HepG2 (cell line): ENCODE data around the gene RPS6KC1. TPM values are rescaled to one million over a fixed set of nuclear protein-coding genes. Genes with fewer than 3 reads are reported as not detected.

Experiments used
- polyA plus RNA-seq, 8 experiments: library from polyadenylated mRNA; depleted of rRNA in 3 of 8; stranded (reverse) in 7 of 8; unstranded in 1 of 8; fragments of >200 nt; fragmentation: Illumina TruSeq in 4 of 8; extraction: Trizol in 4 of 8; gene quantifications; 2 replicates each; pipeline versions ENCODE4 v1.2.1 to v1.2.3, GENCODE V29; 2011 to 2016; ENCODE audit warnings: low read depth in 4 of 8, missing spikeins in 1 of 8, mixed read lengths in 1 of 8; ENCODE audit not compliant: insufficient read depth in 1 of 8
- total RNA-seq, 5 experiments: library from RNA; depleted of rRNA; stranded (reverse); fragments of >200 nt; fragmentation: Illumina TruSeq; extraction: Trizol; gene quantifications; 2 replicates each; pipeline ENCODE4 v1.2.3, GENCODE V29; 2016; ENCODE audit warnings: low read depth in 1 of 5
- TF ChIP-seq, protein P1 (sequence below): sonication (generic); formaldehyde crosslinking; IDR thresholded peaks from 2 replicates; pipeline ENCODE4 v1.4.0; 2020; ENCODE audit warnings: mild to moderate bottlenecking, missing genetic modification reagents
- TF ChIP-seq, protein P2 (sequence below): sonication (generic); formaldehyde crosslinking; IDR thresholded peaks from 2 replicates; pipeline ENCODE4 v1.5.0; 2020; ENCODE audit warnings: missing genetic modification reagents
- TF ChIP-seq, protein P3 (sequence below): sonication (generic); formaldehyde crosslinking; IDR thresholded peaks from 2 replicates; pipeline ENCODE4 v1.4.0; 2020; ENCODE audit warnings: missing genetic modification reagents; ENCODE audit errors: not compliant biosample characterization

Gene RPS6KC1
- total and polyA plus RNA-seq, 2 of the 13 experiments (the other 11 are each of a cell fraction or from before 2014, with no cell fraction given) = 11.0 to 25.2 TPM

DNA sequence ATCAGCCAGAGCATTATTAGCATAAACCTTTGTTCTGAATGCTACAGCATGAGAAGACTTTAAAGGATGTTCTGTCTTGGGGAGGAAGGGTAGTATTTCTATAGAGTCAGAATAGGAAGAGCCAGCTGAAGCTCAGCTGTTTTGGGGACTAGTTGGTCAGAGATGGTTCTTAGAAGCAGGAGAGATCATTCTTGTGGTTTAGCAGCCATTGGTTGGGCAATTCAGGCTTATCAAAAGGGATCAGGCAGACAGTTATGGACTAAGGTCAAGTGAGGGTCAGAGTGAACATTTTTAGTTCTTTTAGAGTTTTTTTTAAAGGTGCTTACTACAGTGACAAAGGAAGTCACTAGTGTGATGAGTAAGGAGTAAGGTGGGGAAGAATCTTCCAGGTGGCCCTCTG lies 245.5 kb downstream of the RPS6KC1 start (continued):
- TF ChIP-seq, protein P1, sequence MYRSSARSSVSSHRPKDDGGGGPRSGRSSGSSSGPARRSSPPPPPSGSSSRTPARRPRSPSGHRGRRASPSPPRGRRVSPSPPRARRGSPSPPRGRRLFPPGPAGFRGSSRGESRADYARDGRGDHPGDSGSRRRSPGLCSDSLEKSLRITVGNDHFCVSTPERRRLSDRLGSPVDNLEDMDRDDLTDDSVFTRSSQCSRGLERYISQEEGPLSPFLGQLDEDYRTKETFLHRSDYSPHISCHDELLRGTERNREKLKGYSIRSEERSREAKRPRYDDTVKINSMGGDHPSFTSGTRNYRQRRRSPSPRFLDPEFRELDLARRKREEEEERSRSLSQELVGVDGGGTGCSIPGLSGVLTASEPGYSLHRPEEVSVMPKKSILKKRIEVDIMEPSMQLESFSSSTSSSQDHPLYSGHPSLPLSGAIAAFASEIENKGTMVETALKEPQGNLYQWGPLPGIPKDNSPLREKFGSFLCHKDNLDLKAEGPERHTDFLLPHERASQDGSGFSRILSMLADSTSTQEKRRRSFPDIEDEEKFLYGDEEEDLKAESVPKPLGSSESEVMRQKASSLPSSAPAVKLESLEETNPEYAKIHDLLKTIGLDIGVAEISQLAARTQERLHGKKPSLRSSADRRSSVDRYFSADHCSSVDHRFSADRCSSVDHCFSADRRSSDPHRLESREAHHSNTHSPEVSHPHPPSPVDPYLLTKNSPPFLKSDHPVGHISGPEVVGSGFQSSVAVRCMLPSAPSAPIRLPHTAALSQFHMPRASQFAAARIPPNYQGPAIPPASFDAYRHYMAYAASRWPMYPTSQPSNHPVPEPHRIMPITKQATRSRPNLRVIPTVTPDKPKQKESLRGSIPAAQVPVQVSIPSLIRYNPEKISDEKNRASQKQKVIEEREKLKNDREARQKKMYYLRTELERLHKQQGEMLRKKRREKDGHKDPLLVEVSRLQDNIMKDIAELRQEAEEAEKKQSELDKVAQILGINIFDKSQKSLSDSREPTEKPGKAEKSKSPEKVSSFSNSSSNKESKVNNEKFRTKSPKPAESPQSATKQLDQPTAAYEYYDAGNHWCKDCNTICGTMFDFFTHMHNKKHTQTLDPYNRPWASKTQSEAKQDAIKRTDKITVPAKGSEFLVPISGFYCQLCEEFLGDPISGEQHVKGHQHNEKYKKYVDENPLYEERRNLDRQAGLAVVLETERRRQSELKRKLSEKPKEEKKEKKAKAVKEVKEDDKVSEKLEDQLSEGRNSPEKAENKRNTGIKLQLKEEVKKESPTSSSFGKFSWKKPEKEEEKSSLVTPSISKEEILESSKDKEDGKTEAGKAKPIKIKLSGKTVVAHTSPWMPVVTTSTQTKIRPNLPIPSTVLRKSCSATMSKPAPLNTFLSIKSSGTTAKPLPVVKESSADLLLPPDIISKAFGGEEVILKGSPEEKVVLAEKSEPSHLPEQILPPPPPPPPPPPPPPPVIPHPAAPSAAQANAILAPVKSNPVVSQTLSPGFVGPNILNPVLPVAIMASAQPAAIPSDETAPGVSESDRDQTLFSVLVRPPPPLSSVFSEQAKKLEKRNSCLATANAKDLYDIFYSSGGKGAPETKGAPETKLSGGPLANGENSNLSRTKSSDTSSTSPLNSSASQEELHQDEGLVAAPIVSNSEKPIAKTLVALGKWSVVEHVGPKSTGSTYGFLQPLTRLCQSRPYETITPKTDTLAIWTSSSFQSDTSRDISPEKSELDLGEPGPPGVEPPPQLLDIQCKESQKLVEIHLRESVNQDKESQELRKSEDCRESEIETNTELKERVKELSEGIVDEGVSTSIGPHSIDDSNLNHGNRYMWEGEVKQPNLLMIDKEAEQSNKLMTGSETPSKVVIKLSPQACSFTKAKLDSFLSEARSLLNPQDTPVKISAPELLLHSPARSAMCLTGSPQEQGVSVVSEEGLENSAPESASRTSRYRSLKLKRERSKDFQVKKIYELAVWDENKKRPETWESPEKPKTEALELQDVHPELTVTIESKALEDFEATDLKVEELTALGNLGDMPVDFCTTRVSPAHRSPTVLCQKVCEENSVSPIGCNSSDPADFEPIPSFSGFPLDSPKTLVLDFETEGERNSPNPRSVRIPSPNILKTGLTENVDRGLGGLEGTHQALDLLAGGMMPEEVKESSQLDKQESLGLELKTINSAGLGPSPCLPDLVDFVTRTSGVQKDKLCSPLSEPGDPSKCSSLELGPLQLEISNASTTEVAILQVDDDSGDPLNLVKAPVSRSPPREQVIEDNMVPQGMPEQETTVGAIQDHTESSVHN = no peak
- TF ChIP-seq, protein P2, sequence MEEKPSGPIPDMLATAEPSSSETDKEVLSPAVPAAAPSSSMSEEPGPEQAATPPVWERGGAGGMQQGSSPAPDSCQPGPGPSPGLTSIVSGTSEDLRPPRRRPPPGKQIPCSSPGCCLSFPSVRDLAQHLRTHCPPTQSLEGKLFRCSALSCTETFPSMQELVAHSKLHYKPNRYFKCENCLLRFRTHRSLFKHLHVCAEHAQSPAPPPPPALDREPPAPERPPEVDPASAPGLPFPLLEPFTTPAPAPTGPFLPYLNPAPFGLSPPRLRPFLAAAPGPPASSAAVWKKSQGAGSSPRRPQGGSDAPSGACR (CRISPR knock-in tag) = no peak
- TF ChIP-seq, protein P3, sequence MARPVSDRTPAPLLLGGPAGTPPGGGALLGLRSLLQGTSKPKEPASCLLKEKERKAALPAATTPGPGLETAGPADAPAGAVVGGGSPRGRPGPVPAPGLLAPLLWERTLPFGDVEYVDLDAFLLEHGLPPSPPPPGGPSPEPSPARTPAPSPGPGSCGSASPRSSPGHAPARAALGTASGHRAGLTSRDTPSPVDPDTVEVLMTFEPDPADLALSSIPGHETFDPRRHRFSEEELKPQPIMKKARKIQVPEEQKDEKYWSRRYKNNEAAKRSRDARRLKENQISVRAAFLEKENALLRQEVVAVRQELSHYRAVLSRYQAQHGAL = no peak
